Neural cell (in vitro differentiated cells): ENCODE data around the gene DNAH5. TPM values are rescaled to one million over a fixed set of nuclear protein-coding genes. Genes with fewer than 3 reads are reported as not detected.

Experiments
- H2AFZ ChIP-seq: fragments of 200-600, 300-800 bp; sonication (generic), shearing (Covaris generic); 2 replicates; pipeline ENCODE4 v1.6.0; 2014; ENCODE audit warnings: low read depth, mild to moderate bottlenecking, antibody characterized with exemption, low read length, moderate library complexity
- H3F3A ChIP-seq: fragments of 200-600 bp; shearing (Covaris generic); 2 replicates; pipeline ENCODE4 v1.6.1; 2016; ENCODE audit warnings: mild to moderate bottlenecking, moderate library complexity, mixed read lengths, antibody characterized with exemption, low read length; ENCODE audit not compliant: insufficient read depth, poor library complexity, severe bottlenecking
- H3K27ac ChIP-seq: fragments of 200-600, 300-800 bp; sonication (generic), shearing (Covaris generic); 2 replicates; pipeline ENCODE4 v1.5.1; 2014; ENCODE audit warnings: mild to moderate bottlenecking, low read length, moderate library complexity
- H3K27me3 ChIP-seq: fragments of 300-800, 200-600 bp; sonication (generic), shearing (Covaris generic); 2 replicates; pipeline ENCODE4 v1.6.0; 2014; ENCODE audit warnings: mild to moderate bottlenecking, low read depth, low read length, moderate library complexity; ENCODE audit not compliant: insufficient read depth
- H3K36me3 ChIP-seq: fragments of 300-800, 200-600 bp; sonication (generic), shearing (Covaris generic); 2 replicates; pipeline ENCODE4 v1.5.1; 2014; ENCODE audit warnings: mild to moderate bottlenecking, antibody characterized with exemption, low read length, moderate library complexity; ENCODE audit not compliant: insufficient read depth
- H3K4me2 ChIP-seq: fragments of 300-800, 200-600 bp; sonication (generic), shearing (Covaris generic); 2 replicates; pipeline ENCODE4 v1.6.0; 2014; ENCODE audit warnings: mild to moderate bottlenecking, low read length
- H3K4me3 ChIP-seq: fragments of 300-800, 200-600 bp; sonication (generic), shearing (Covaris generic); 2 replicates; pipeline ENCODE4 v1.5.1; 2014; ENCODE audit warnings: mild to moderate bottlenecking, low read length, moderate library complexity
- H3K79me2 ChIP-seq: fragments of 200-600 bp; shearing (Covaris generic); replicated peaks from 2 replicates; pipeline ENCODE4 v1.6.0; 2014; ENCODE audit warnings: mild to moderate bottlenecking, low read length, moderate library complexity; ENCODE audit not compliant: insufficient read depth
- H3K9ac ChIP-seq: fragments of 300-800, 200-600 bp; sonication (generic), shearing (Covaris generic); 2 replicates; pipeline ENCODE4 v1.6.1; 2016; ENCODE audit warnings: mild to moderate bottlenecking, low read length, mixed read lengths
- H3K9me2 ChIP-seq: fragments of 200-600 bp; shearing (Covaris generic); 2 replicates; pipeline ENCODE4 v1.6.1; 2016; ENCODE audit warnings: mild to moderate bottlenecking, low read length, mixed read lengths; ENCODE audit not compliant: insufficient read depth
- H3K9me3 ChIP-seq: fragments of 200-600, 300-800 bp; sonication (generic), shearing (Covaris generic); 2 replicates; pipeline ENCODE4 v1.6.1; 2016; ENCODE audit warnings: mild to moderate bottlenecking, mixed run types, low read length, moderate library complexity, mixed read lengths
- H4K20me1 ChIP-seq: fragments of 200-600 bp; shearing (Covaris generic); 2 replicates; pipeline ENCODE4 v1.6.1; 2016; ENCODE audit warnings: mild to moderate bottlenecking, mixed run types; ENCODE audit not compliant: insufficient read depth
- CTCF ChIP-seq: fragments of 450-650 bp; IDR thresholded peaks from 2 replicates; pipeline ENCODE4 v1.5.1; 2014; ENCODE audit warnings: antibody characterized with exemption, mild to moderate bottlenecking, moderate library complexity; ENCODE audit not compliant: poor library complexity, severe bottlenecking
- EP300 ChIP-seq: fragments of 450-650 bp; conservative IDR thresholded peaks from 2 replicates; pipeline ENCODE4 v1.6.1; 2014; ENCODE audit warnings: antibody characterized with exemption, mild to moderate bottlenecking, moderate library complexity; ENCODE audit not compliant: poor library complexity, severe bottlenecking
- EZH2 ChIP-seq: fragments of 200-600, 300-800 bp; shearing (Covaris generic), sonication (generic); IDR thresholded peaks from 2 replicates; pipeline ENCODE4 v1.6.1; 2014; ENCODE audit warnings: antibody characterized with exemption, low read length, borderline replicate concordance, mild to moderate bottlenecking; ENCODE audit not compliant: insufficient read depth, poor library complexity, severe bottlenecking
- MXI1 ChIP-seq: fragments of 450-650 bp; conservative IDR thresholded peaks from 2 replicates; pipeline ENCODE4 v1.6.1; 2014; ENCODE audit warnings: antibody characterized with exemption, mild to moderate bottlenecking; ENCODE audit not compliant: poor library complexity, severe bottlenecking
- POLR2AphosphoS5 ChIP-seq: IDR thresholded peaks from 2 replicates; pipeline ENCODE4 v1.6.1; 2012
- RAD21 ChIP-seq: fragments of 450-650 bp; conservative IDR thresholded peaks from 2 replicates; pipeline ENCODE4 v1.6.1; 2014; ENCODE audit warnings: antibody characterized with exemption, mild to moderate bottlenecking, moderate library complexity
- REST ChIP-seq: IDR thresholded peaks from 2 replicates; pipeline ENCODE4 v1.6.1; 2012; ENCODE audit warnings: borderline replicate concordance
- SMC3 ChIP-seq: fragments of 450-650 bp; conservative IDR thresholded peaks from 2 replicates; pipeline ENCODE4 v1.6.1; 2014; ENCODE audit warnings: antibody characterized with exemption, mild to moderate bottlenecking, moderate library complexity; ENCODE audit not compliant: poor library complexity
- TAF1 ChIP-seq: IDR thresholded peaks from 2 replicates; pipeline ENCODE4 v1.6.1; 2012; ENCODE audit warnings: low read depth
- polyA plus RNA-seq: library from polyadenylated mRNA; depleted of rRNA; stranded (reverse); fragments of >200 nt; gene quantifications from 2 replicates; pipeline ENCODE4 v1.2.3, GENCODE V29; 2014

The DNAH5 gene
- polyA plus RNA-seq, 1 donor from 2014 or later = 12.8 TPM

- Histone ChIP-seq H3K27ac (no peak overlapping the region), H3K27me3 (no peaks in the 10 kb centered on the region), H4K20me1 (no peaks in the 10 kb centered on the region), H3K36me3 (no peaks in the 10 kb centered on the region), H2AFZ (no peak overlapping the region), H3K4me3 (no peak overlapping the region), H3K4me2 (no peak overlapping the region), H3K79me2 (no peaks in the 10 kb centered on the region), H3K9me2 (no peaks in the 10 kb centered on the region), H3K9ac (no peak overlapping the region), H3F3A (no peaks in the 10 kb centered on the region), H3K9me3 (no peaks in the 10 kb centered on the region)
- no peak for TF ChIP-seq POLR2AphosphoS5
- no peak for TF ChIP-seq REST
- TF ChIP-seq EZH2 = no peak
- TF ChIP-seq RAD21 = no peak
- no peak for TF ChIP-seq EP300
- TF ChIP-seq CTCF = no peak
- no peak for TF ChIP-seq TAF1
- no peak for TF ChIP-seq SMC3
- TF ChIP-seq MXI1 = no peak
Observed at GRCh38 chr5:13975246-13975645, 30.8 kb upstream of the DNAH5 start.

- no peak for TF ChIP-seq POLR2AphosphoS5
- TF ChIP-seq MXI1 = no peak
- no peak for TF ChIP-seq CTCF
- TF ChIP-seq TAF1 = no peak
- no peak for TF ChIP-seq REST
- TF ChIP-seq RAD21 = no peak
- no peak for TF ChIP-seq EP300
- no peak for TF ChIP-seq EZH2
- TF ChIP-seq SMC3 = no peak
- no peak overlapping the region for H3K4me2 ChIP-seq
- H3K36me3 ChIP-seq = no peaks in the 10 kb centered on the region
- no peaks in the 10 kb centered on the region for H3K79me2 ChIP-seq
- no peaks in the 10 kb centered on the region for H3K9me3 ChIP-seq
- H2AFZ ChIP-seq = no peak overlapping the region
- H3K9me2 ChIP-seq = no peaks in the 10 kb centered on the region
- H3K4me3 ChIP-seq = no peak overlapping the region
- no peaks in the 10 kb centered on the region for H3F3A ChIP-seq
- H4K20me1 ChIP-seq = no peaks in the 10 kb centered on the region
- H3K9ac ChIP-seq = no peak overlapping the region
- H3K27ac ChIP-seq = no peak overlapping the region
- no peaks in the 10 kb centered on the region for H3K27me3 ChIP-seq
Observed at GRCh38 chr5:13973724-13974123, 29.2 kb upstream of the DNAH5 start.
